NCI-H2107 treated with DMSO at 0.1 percent for 48 hours (cell line): ENCODE results near the gene RAP1A.
"Not testable (repeated sequence)": the region's sequence is repeated elsewhere in the genome, so short reads cannot be mapped to it uniquely, and the experiment has no call there.

ENCODE experiments used
- DNase-seq: peaks from one replicate; lab custom pipeline; 2025; ENCODE audit not compliant: unreplicated experiment; lab: John Stamatoyannopoulos, UW

RAP1A gene

GRCh38 chr1:111734856-111735255 lies 115.3 kb downstream of the RAP1A start:
- DNase-seq: no peak

DNA sequence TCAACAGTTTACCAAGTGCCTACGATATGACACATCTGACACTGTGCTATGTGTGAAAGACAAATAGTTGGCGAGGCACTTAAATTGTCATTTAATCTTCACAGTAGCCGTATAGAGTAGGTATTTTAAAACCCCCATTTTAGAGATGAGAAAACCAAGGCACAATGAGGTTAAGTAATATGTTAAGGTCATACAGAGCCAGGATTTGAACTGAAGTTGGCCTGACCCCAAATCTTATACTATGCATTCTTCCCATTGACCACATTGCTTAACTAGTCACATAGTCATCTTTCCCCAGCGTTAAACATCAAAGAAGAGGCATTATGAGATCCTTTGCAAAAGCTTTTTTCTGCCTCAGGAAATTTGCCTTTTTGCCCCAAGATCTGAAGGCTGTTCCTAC lies 115.7 kb downstream of the RAP1A start:
- no peak for DNase-seq

DNA sequence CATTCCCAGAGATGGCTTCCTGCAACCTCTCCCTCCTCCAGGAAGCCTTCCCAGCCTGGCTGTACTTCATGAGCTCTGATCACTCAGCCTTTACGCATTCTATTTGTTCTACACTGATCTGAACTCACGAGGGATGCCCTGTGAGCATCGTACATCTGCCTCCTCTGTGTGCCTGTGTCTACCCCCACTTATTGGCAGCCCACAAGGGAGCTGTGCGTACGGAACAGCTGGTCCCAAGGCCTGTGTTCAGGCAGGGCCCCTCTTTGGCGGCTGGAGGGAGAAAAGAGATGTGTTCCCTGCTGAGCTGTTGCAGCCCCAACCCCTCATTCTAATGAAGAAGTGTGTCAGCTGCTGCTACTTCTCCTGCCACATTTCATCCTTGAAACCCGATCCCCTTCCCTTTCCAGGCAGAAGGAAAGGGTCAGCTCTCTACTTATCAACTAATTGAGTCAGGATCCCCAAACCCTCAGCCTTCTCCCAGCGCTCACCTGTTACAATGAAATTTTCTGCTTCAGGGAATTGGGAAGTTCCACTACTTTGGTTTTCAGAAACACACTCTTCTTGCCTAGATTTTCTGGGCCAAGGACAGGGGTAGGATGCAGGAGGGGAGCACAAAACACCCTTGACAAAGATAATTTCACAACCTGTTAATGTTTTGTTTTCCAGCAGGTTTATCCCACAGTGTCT lies 116.4 kb downstream of the RAP1A start:
- peak; percentile 93 for DNase-seq

DNA sequence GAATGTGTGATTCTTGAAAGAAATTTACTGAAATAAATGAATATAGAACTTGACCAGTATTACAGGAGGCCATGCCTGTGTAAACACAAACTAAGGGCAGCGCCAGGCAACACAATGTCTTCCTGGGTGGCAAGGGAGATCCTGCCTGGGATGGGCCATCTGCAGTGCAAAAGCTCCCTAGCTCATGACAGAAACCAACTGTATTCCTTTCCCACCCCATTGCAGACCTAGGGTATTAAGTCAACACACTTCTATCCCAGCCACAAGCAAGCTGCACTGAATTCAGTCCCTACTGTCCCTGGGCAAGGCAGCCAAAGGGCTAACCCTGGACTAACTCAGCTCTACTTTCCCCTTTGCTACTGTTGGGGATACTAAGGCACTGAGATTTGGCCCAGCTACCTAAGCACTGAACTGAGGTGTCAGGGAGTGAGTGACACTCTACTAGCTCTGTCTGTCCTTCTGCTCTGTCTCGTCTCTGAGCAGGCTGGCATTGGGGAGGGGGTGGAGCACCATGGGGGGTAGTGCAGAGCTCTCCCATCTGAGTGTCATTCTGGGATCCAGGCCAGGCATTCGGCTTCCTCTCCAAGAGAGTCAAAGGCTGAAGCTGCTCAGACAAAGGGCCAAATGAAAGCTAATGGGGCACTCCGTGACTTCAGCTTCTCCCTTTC lies 117.1 kb downstream of the RAP1A start:
- peak; percentile 69 for DNase-seq

- DNase-seq: no peak
These were observed 117.9 kb downstream of the RAP1A start for GRCh38 chr1:111737216-111738132.

GRCh38 chr1:111738133-111738435 lies 118.5 kb downstream of the RAP1A start:
- peak; percentile 68 for DNase-seq

DNA sequence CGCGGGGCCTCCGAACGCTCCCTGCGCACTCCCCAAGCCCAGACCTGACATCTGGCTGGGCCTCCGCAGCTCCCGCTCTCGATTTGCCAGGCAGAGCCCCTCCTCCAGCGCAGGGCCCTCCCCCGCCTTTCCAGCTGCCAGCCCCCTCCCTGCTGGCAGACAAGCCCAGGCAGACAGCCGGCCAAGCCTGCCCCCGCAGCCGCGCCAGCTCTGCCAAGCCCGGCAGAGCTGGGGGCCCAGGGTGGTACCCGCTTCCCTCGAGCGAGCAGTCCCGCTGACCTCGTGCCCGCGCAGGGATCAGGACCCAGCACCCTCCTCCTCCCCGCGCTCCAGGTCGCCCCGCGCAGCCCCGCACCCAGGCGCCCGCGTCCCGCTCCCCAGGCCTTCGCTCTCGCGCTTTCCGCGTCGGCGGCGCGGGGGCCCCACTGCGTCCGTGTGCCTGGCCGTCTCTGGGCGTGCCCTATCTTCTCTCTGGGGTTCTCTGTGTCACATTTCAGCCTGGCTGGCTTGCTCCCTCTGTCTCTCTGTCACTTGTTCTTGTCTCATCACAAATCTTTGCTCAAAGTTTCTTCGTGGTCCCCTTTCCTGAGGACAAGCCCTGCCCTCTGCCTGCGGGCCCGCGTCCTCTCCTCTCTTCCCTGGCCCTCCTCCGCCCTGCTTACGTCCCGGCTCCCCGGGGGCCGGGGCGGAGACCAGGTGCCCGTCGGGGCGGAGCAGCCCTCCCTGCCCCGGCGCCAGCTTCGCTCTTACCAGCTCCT lies 119.0 kb downstream of the RAP1A start:
- peak; percentile 69 for DNase-seq

DNA sequence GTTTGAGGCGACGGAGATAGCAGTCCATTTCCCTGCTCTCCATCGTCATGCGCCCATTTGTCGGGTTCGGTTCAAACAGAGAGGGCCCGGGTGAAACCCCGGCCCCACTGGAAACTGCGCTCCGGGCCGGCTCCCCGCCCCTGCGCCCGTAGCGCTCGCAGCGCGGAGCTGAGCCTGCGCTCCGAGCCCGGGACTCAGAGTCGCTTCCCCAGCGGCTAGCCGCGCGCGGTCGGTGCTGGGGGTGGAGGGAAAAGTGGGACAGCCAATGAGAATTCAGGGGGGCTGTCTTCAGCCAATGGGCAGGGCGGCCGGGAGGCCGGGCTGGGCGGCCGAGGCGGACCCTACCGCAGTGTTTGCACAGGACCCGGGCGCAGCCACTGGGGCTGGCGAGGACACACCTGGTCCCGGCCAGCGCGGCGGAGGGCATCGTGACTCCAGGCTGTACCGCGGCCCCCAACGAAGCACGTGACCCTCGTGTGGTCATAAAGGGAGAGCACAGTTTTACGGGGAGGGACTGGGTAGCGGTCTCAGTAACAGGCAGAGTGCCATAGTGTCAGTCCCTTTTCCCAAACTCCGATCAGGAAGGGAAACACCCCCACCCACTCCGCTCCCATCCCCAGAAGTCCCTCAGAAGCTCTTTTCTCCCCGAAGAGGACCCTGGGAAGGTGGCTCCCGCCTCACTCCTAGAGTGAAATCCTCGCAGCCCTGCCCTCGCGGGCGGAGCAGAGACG lies 119.8 kb downstream of the RAP1A start, which contains the start of gene INKA2:
Gene INKA2, minus strand, starts transcription at position 202 of the 731 bp plus-strand sequence. Its CDS starts 153 bp downstream, at position 49.
- peak; percentile 88 for DNase-seq

- DNase-seq: peak; percentile 27
These were observed 120.6 kb downstream of the RAP1A start for GRCh38 chr1:111739925-111740765.

GRCh38 chr1:111742292-111742691 lies 122.7 kb downstream of the RAP1A start:
- DNase-seq: not testable (repeated sequence)

DNA sequence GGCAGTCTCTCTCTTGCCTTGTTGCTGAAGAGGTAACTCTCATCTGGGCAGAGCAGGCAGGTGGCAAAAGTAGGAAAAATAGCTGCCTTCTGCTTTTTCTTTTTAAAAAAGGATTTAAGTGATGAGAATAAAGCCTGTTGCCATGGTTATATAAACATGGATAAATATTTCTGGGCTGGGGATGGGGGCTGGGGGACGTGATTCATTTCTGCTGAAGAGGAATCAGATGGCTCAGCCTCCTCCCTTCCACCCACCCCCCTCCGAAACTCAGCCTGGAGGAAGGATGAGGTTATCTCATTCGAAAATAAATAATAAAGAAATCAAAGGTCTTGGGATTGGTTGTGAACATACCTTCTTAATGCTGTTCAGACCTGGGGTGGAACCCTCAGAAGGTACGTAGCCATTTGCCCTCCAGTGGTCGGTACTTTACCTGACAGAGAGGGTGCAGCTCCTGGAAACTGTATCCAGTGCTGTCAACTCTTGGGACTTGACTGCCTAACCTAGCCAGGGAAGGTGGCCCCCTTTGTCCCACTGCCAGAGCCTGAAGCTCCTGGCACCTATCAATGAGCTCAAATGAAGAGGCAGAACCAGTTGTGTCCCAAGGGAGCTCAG lies 123.5 kb downstream of the RAP1A start:
- no peak for DNase-seq

DNA sequence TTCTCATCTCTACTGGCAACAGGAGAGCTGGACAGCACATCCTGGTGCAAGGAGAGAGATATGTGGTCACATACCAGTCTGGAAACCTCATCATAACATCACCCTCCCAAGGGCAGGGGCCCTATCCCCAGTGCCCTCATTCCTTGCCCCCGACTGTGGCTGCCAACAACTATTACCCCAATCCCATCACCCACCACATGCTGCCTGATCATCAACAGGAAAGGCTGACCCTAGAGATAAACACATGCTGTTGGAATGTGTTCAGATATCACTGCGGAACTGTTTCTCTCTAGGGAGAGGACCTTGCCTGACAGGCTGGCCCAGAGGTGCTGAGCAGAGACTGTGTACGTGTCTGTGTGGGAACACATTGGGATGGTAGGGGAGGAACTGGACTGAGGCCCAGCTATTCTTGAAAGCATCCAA lies 124.1 kb downstream of the RAP1A start:
- no peak for DNase-seq

DNA sequence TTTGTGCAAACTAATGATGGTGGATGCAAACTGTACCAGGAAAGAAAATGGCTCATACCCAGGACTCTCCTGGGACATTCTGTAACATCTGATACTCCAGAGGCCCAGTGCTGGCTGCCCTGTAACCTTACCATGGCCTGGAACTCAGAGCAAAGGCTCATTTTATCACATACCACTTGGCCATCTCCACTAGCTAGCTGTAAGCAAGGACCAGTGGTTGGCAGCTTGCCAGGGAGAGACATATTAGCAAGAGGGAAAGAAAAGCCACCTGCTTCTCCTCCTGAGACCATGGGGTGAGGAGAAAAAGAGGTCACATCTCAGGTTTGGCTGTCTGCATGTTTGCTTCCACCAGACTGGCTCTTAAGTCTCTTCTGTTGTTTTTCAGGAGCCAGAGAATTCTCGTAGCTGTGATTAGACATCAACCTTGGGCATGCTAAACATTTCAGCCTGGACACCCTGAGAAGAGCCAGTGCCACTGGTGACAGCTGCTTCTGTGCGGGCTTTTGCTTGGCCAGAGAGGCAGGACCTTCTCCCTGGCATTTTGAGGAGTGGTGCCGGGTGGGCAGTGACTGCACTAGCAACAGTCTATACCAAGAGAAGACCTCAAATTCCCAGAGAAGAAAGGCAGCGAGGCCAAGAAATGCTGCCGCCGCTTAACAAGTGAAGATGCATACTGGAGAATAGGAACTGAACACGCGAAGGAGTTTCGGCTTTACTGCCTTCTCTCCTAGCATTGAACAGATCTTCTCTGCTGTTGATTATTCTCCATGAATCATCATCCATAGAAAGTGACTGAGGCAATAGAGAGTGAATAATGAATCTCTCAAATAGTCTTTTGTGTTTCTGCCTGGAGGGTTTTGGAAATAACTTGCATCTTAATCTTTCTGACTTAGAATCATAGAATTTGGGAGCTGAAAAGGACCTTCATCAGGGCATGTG lies 126.4 kb downstream of the RAP1A start:
- DNase-seq: peak; percentile 30

GRCh38 chr1:111746614-111746999 lies 127.0 kb downstream of the RAP1A start:
- DNase-seq: no peak

DNA sequence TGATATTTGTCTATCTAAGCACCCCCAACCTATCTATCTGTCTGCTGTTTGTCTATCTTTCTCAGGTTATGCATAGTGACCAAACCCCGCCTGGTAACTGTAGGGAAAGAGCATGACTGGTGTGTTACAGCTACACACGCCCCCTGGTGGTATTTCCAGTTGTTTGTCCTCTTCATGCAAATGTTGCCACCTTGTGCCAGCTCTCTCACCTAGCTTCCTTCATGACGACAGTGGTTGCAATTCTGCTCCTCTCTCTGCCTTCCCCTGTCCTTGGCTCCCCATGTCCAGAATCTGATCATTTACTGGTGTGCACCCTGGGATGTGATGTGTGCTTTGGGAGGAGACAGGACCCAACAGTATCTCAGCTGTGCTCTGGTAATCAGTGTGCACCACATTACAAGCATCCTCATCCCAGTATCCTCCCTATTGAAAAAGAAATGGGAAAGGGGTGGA lies 127.7 kb downstream of the RAP1A start:
- DNase-seq: peak; percentile 34

DNA sequence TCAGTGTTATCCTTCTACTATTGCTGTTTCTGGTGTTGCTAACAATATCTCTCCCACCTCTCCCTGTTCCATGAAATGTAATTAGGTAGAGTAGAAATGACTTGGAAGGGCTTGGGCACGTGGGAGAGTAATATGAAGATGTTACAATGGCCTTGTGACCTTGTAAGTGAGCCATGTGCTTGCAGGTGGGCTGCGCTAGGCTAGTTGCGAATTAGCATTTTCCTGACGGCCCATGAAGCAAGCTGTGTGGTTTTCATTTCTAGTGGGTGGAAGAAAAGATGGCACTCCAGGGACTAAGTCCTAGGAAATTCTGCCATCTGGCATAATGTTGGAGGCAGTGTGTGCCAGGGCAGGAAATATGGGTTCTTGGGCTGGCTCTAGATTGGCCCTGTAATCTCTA lies 128.4 kb downstream of the RAP1A start:
- no peak for DNase-seq

DNA sequence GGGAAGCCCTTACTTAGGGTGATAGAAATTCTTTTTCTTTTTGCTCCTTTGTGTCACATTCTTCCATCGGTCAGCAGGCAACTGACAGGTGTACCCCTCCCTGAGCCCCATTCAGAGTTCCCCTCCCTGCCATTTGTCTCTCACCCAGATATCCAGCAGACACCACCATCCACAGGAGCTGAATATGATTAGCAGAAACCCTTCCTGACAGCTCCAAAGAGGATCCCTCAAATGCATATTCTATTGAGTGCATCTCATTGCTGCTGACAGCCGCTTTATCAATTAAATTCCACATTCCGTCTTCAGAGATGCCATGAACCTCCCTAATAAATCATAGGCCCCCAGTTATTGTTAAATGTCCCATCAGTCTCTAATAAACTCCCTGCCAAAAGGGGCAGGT lies 130.0 kb downstream of the RAP1A start:
- DNase-seq: no peak

DNA sequence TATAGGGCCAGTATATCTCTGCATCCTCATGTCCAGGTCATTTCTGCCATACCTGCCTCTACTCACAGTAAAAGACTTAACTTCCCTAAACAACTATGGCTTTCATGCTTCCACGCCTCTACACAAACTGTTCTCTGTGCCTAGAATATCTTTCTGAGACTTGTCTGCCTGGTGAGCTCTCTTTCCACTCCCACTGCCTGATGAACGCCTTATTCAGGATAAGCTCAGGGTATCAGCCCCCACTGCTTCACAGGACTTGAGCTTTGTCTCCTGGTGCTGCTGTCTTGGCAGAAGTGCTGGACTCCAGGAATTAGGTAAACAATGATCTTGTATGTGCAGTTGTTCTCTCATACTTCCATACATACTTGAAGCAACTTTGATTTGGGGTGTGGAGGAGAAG lies 131.3 kb downstream of the RAP1A start:
- no peak for DNase-seq
